GM21526 (cell line): Measurements from ENCODE around the gene PTPRQ.

ENCODE experiments used
- ATAC-seq: cut with Tn5 transposase; IDR thresholded peaks from one replicate; pipeline ENCODE4 v1.9.1; 2021; ENCODE audit warnings: moderate library complexity; ENCODE audit not compliant: unreplicated experiment, low FRiP score

Gene PTPRQ

DNA sequence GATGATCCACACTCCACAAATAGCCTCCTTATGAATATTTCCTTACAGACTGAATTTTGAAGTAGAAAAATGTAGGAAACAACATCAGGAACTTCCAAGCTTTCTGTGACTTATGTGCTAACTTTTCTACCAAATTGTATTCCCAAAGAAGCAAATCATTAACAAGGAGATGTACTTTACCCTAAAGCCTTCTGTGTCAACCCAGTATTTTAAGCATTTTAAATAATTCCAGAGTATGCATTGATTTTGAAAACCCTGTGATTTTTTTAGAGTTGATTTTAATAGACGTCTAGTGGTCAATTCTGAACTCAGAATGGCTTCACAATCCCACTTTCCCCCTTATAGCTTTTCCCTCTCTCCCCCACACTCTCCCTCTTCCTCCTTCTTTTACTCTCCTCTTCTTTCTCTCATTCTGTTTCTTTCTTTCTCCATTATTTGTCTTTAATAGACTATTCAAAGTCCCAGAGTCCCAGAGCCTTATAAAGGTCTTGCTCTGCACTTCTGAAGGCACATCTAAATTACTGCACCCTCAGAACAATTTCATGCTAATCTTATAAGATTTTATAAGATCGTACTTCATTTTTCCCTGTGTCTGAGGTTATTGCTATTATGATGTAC, 253.3 kb downstream of the PTPRQ start:
- no peak for ATAC-seq

DNA sequence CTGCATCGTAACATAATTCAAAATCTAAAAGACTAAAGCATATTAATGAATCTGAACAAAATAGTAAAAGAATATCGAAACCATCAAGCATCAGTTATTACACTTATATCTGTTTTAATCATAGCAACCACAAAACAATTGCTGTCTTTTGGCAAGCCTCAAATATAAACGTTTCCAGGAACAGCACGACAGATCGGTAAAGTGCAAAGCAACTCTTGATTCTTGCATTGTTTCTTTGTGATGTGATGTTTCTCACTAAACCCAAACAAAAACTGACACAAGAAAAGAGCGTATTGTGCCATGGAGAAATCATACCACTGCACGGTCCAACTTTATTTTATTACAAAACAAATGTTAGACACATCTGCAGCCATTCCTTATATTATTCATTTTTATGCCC, 254.2 kb downstream of the PTPRQ start:
- ATAC-seq = no peak

DNA sequence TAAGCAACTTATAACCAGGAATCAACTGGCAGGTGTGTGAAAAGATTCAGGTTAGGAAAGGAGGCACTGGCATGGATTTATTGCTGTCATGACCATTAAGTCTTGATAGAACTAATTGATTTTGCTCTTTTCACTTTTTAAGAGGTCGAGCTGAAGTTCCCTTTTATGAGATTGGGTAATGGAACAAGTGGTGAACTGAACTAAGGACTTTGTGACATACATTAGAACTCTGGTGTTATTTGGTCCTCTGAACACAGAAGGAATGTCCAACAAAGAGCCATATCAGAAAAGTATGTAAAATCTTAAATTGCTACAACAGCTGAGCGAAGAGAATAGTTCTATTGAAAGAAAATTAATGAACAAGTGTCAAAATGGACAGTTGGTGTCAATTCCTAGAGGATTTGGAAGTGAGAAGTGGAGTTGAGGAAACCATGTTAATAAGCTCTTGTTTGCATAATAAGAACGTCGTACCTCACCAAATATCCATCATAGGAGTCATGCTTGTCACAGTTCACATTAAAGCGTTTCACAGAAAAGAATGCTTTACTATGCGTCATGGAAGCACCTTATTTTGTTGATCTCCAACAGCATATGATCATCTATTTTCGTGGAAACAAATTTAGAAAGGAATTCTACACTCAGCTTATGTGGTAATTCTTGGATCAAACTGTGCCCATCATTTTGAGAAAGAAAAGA, 255.0 kb downstream of the PTPRQ start:
- ATAC-seq = no peak

DNA sequence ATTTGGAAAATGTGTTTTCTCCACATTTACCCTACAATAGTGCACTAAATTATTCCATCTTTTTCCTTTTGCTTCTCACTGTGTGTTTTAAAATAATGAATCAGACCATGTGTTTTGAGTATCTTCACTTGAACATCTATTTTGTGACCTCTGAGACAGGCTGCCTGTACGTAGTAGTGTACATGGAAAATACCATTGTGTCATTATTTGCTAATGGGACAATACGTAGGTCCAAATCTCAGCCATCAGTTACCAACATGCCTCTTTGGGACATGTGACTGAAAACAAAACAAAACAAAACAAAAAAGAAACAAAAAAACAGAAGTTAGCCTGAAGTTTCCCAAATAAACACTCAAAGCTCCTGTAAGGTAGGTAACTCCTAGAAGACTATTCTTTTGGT, 256.3 kb downstream of the PTPRQ start:
- no peak for ATAC-seq

DNA sequence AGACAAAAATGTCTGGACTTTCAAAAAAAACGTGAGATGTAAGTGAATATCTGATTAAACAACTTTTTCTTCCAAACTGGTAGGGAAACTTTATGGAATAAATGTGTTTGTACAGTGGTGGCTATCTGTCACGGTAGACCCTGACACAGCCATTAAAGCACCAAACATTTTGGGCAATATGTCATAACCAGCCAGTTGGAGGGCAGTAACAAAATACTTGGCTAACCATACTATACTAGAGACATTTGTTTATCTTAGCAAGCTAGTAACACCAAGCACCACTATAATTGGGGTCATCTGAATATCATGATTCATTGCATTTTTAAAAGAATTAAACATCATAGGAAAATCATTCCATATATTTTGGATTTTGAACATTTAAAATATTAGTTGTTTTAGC, 257.4 kb downstream of the PTPRQ start:
- ATAC-seq = no peak

DNA sequence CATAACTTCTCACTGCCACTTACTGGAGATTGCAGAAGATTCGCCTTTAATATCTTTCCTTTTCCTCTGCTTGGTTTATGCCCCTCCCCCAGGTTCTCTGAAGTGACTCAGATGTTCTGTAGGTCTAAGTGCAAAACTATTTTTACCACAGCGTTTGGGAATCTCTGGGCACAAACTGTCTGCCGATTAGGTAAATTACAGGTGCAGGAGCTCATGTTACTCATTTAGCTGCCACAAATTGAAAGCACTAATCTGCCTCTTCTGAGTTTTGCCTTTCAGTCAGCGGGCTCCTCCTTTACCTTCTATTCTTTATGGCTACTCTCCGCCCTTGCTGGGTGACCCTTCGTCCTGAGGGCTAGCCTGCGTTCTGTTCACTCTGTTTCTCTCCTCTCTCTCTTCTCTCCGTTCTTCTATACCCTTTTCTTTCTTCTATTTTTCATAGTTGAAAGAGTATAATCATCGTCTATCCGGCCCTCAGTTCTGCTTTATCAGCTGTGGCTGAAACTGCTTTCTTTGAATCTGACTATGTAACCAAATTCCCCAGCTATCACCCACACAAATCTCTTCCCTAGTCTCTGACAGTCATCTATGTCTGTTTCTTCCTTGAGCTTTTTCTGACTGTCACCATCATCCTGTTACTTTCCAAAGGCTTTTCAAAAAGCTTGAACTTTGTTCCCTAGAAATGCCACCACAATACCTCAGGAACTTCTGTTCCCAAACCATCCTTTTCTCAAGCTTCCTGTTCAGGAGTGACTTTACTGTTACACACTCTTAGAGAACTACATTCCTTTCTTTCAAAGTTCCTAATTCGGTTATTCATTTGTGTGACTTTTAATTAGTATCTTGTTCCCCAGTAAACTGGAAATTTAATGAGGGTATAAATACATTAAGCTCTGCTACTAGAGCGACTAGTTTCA, 259.1 kb downstream of the PTPRQ start:
- ATAC-seq = peak; percentile 85

DNA sequence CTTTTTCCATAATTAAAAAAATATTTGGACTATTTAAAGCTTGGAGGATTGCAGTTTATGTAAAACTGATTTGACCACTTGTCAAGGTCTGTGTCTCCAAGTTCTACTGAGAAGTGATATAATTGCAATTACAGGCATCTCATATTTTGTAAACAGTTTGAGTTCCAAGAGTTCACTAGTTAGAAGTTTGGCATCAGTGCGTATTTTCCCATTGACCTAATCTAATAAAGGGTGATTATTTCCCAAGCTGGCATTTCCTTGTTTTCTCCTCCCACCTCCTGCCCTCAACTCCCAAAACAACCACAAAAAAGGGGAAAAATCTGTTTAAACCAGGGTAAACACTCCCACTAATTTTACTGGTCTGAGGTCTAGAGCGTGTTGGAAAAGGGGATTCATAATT, 260.4 kb downstream of the PTPRQ start:
- no peak for ATAC-seq

DNA sequence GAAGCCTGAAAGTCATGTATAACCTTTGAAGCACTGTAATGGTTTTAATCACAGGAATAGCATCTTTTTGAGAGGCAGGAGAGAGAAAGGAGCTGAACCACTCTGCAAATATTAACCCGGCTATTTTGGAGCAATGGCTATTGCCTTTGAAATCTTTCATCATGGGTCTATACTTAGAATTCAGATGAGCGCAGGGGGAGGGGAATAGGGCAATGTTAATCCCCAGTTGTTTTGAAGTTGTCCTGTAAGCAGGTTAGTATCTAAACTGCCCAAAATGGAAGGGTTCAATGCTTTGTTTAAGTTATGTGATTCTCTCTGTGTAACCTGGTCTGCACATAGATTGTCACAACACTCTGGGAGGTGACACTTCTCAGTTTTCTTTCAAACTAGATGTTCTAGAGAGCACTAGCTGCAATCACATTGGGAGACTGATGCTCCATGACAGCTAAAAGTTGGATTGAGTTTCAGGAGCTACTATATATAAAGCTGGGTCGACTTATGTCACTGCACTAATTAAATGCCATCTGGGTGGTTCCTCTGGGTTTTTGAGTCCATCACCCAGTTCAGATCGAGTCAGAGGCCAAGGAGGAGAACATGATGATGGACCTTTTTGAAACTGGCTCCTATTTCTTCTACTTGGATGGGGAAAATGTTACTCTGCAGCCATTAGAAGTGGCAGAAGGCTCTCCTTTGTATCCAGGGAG, 263.2 kb downstream of the PTPRQ start, which contains the start of gene MYF6:
MYF6 (plus strand) TSS at position 509 of the 704 bp plus-strand sequence; CDS start at position 595, 86 bp downstream.
- no peak for ATAC-seq

DNA sequence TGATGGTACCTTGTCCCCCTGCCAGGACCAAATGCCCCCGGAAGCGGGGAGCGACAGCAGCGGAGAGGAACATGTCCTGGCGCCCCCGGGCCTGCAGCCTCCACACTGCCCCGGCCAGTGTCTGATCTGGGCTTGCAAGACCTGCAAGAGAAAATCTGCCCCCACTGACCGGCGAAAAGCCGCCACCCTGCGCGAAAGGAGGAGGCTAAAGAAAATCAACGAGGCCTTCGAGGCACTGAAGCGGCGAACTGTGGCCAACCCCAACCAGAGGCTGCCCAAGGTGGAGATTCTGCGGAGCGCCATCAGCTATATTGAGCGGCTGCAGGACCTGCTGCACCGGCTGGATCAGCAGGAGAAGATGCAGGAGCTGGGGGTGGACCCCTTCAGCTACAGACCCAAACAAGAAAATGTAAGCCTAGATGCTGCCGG, 263.8 kb downstream of the PTPRQ start:
- ATAC-seq = no peak

DNA sequence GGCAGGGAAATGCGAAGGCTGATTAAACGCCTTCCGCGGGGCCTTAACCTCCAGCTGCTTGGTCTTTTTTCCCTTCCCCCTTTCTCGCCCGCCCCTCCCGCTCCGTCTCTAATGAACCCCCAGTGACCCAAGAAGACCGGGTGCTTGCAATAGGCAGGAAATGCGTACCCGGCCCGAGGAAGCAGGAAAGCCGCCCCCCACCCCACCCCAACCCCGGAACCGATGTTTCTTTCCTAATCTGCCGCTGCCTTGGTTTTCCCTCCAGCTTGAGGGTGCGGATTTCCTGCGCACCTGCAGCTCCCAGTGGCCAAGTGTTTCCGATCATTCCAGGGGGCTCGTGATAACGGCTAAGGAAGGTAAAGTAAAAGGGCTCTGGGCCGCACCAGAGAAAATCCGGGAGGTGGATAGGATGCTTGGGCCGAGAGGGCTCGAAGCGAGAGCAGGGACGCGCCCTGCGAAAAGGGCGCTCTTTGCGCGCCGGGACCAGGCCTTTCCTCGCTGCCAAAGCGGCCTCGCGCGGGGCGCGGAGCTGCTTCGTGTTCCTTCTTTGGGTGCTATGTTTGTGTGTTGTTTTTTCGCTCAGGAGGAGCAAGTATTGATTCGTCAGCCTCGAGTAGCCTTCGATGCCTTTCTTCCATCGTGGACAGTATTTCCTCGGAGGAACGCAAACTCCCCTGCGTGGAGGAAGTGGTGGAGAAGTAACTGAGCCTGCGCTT, 264.4 kb downstream of the PTPRQ start:
- no peak for ATAC-seq

DNA sequence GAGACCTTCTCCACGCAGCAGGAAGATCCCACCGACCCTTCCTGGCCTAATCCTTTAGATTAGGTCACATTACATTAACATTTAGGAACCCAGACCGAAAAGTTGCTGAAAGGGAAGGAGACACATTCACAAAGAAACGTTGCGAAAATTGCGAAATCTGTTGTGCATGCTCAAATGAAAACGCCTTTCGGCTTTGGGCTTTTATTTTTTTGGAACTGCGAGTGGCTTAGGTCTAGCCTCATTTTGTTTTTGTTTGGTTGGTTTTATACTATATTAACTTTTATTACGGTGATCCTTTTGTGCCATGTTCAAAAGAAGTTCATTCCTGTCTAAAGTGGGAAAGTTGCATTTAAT, 264.9 kb downstream of the PTPRQ start:
- no peak for ATAC-seq

DNA sequence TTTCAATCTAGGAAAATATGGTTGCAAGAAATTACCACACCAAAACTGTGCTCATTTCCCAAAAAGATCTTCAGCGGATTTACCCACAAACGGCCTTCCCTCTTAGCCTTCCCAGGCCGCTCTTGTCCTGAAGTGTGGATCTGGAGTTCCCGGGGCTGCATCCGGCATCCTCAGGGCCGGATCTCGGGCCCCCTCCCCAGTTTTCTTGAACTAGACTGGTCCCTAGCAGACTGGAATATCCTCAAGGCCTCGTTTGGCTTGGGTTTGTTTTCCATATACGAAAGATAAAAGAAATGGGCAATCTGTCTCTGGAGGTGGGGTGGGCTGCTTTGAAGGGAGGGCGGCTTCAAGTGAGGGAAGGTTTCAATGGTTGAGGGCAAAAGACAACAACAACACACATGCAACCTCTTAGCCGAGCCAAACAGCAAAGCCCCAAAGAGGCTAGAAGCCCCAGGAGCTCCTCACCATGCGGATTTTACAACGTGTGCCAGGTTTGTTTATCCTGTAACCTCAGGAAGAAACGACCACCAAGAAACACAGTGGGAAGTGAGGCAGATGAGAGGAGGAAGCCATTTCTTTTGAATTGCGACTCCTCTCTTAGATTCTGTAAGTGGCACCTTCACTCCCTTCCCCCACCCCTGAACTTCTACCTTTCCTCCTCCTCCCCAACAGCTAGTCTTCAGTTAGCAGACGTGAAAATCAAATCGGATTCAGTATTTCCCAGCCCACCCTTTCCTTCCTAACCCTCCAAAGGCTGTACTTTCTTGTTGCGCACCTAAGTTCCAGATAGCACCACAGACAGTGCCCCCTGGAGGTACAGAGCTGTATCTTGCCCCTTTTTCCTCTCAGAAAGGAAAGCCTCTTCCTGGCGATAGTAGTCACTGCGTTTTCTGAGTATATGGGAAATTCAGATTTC, 266.0 kb downstream of the PTPRQ start:
- peak; percentile 44 for ATAC-seq

DNA sequence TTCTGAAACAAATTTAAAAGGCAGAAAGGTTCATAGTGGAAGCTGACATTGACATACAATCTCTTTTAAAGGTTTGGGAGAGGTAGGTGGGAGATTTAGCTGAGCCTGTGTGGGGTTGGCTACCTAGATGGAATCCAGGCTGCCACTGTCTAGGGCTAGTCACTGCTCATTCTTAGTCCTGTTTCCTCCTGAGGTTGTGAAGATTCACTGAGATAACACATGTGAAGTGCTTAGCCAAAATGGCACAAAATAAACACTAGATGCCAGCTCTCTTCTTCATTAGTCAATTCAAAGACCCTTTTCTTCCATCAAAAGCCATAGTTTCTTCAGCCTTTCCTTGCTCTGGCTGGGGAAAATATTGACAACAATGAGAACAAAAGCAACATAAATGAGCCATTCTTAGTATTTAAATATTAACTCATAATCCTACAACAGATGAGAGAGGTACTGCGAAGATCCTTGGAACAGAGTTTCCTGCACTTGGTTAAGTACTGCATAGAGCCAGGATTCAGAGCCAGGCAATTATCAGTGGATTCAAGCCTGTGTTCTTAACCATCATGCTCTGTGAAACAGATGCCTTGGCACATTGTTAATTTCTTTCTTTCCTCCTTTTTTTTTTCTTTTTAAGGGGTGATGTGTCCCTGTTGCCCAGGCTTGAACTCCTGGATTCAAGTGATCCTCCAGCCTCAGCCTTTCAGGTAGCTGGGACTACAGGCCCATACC, 266.9 kb downstream of the PTPRQ start:
- no peak for ATAC-seq

DNA sequence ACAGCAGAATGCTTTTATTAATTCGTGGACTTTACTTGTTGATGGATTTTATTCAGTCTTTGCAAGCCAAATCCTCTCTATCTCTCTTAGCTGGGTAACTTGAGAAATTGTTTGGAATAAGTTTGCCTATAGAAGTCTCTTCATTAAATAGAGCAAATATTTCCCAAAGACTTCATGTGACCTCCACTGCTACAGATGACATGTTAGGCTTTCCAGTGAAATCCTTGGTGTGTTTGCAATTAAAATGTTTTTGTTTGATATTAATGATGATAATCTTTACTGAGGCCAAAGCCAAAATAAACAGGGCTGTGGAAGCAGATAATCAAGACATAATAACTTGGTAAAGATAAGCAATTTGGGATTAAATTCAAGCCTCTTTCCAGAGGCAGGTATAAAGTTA, 267.8 kb downstream of the PTPRQ start:
- ATAC-seq = no peak

DNA sequence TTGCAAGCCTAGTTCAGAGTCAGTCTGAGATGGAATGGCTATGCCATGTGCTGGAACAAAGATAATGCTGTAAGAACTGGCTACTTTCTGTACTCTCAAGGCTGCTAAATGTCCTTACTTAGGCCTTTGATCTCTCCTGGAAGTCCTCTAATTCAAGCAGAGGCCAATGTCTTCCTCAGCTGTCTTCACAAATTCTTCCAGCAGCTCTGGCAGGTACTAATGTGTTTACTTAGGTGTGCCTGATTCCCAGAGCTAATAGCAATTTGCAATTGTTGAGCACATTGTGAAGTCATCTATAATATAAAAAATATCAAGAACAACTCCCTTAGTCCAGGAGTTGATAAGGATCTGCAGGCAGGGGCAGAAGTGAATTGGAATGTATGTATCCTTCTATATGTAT, 268.8 kb downstream of the PTPRQ start:
- ATAC-seq = no peak

DNA sequence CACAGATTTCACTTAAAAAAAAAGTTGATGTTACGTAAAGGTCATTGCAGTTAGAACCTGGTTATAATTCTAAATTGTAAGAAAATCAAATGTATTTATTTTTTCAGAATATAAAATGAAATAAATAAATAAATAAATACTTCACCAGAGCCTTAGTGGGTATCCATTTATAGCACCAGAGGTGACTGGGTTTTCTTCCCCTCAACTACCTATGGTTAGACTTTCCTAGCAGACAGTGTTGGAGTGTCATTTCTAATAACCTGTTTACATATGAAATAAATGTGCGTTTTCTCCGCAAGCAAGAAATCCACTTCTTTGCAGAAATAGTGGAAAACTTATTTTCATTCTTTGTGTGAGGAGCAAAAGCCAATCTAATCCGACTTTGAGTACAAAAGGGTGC, 269.4 kb downstream of the PTPRQ start:
- ATAC-seq = no peak

DNA sequence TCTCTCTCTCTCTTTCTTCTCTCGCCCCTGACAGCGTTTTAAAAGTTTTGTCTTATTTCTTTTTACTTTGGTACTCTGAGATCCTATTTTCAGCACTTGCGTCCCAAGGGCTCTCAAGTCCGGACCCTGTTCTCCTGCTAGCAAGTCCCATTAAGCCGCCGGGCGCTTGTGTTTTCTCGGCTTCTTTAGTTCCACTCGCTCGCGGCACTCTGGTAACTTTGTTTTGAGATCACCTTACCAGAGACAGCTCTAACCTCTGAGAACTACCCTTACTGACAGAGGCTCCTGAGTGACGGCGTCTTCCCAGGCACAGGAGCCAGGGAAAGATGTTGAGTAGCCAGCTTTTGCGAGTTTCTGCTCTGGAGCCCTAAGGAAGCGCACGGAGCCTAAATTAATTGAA, 270.0 kb downstream of the PTPRQ start:
- ATAC-seq = no peak

DNA sequence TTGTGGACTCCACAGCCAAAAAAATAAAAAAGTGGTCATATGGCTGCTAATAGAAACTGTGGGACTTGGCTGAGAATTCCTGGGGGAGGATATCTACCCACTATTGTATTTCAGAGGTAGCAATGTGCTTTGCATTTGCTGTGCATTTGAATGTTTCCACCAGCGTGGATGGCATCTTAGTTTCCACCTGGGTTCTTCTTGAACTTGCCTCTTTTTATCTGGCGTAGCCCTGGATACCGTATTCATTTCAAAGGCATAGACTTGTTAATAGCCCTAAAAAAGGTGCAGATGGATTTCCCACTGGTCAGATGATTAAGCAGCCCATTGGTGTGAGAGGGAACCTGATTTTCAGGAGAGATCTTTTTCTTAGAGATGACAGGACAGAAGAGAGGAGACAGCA, 270.8 kb downstream of the PTPRQ start:
- ATAC-seq = no peak
